Bronchial epithelial cell (primary cell): ENCODE results near the gene SIRT7. TPM values are rescaled to one million over a fixed set of nuclear protein-coding genes. Genes with fewer than 3 reads are reported as not detected.

Experiments used
- DNase-seq: peaks from one replicate; pipeline ENCODE4 v3.0.0-alpha.2; 2010; ENCODE audit warnings: low read depth
- FAIRE-seq: peaks from 2 replicates; lab custom pipeline; 2011; peaks lifted over from hg19 to GRCh38; lab: Jason Lieb, UNC
- H3K27me3 ChIP-seq: 2 replicates; pipeline ENCODE4 v1.5.1; 2011; ENCODE audit warnings: low read length; ENCODE audit not compliant: control insufficient read depth, insufficient read depth
- H3K36me3 ChIP-seq: 2 replicates; pipeline ENCODE4 v1.5.1; 2011; ENCODE audit warnings: low read length; ENCODE audit not compliant: control insufficient read depth, insufficient read depth
- H3K4me3 ChIP-seq: 2 replicates; pipeline ENCODE4 v1.5.1; 2011; ENCODE audit warnings: mild to moderate bottlenecking, low read depth, low read length, control low read depth
- total RNA-seq: library from RNA; depleted of rRNA; stranded (reverse); fragments of >200 nt; gene quantifications from 2 replicates; pipeline ENCODE4 v1.2.1, GENCODE V29; 2014
- TF ChIP-seq, protein P1 (sequence below): IDR thresholded peaks from 2 replicates; pipeline ENCODE4 v1.5.1; 2011; ENCODE audit warnings: mild to moderate bottlenecking, moderate library complexity, low read length, control low read depth, inconsistent platforms; ENCODE audit not compliant: insufficient read depth, severe bottlenecking

Gene SIRT7
- total RNA-seq, 1 donor from 2014 or later = 48.4 TPM

- peaks cover 44% of the 10 kb centered on the region for H3K36me3 ChIP-seq
- FAIRE-seq (no peak), DNase-seq (no peak)
Measured at GRCh38 chr17:81908793-81909192, 9.2 kb downstream of the SIRT7 start.

GRCh38 chr17:81907219-81908145, 10.5 kb downstream of the SIRT7 start:
- no peak overlapping the region for H3K4me3 ChIP-seq
- H3K36me3 ChIP-seq = peaks cover 35% of the 10 kb centered on the region
- TF ChIP-seq, protein P1, sequence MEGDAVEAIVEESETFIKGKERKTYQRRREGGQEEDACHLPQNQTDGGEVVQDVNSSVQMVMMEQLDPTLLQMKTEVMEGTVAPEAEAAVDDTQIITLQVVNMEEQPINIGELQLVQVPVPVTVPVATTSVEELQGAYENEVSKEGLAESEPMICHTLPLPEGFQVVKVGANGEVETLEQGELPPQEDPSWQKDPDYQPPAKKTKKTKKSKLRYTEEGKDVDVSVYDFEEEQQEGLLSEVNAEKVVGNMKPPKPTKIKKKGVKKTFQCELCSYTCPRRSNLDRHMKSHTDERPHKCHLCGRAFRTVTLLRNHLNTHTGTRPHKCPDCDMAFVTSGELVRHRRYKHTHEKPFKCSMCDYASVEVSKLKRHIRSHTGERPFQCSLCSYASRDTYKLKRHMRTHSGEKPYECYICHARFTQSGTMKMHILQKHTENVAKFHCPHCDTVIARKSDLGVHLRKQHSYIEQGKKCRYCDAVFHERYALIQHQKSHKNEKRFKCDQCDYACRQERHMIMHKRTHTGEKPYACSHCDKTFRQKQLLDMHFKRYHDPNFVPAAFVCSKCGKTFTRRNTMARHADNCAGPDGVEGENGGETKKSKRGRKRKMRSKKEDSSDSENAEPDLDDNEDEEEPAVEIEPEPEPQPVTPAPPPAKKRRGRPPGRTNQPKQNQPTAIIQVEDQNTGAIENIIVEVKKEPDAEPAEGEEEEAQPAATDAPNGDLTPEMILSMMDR = no peak
- H3K27me3 ChIP-seq = no peaks in the 10 kb centered on the region
- DNase-seq = no peak
- no peak for FAIRE-seq

More at GRCh38 chr17:81908793-81909192, 9.2 kb downstream of the SIRT7 start:
- H3K27me3 ChIP-seq = no peaks in the 10 kb centered on the region
- H3K4me3 ChIP-seq = no peak overlapping the region
- TF ChIP-seq, protein P1 = no peak

GRCh38 chr17:81906476-81907218, 11.3 kb downstream of the SIRT7 start:
- TF ChIP-seq, protein P1 = peak; percentile 32
- peaks cover 30% of the 10 kb centered on the region for H3K36me3 ChIP-seq
- no peak for FAIRE-seq

DNA sequence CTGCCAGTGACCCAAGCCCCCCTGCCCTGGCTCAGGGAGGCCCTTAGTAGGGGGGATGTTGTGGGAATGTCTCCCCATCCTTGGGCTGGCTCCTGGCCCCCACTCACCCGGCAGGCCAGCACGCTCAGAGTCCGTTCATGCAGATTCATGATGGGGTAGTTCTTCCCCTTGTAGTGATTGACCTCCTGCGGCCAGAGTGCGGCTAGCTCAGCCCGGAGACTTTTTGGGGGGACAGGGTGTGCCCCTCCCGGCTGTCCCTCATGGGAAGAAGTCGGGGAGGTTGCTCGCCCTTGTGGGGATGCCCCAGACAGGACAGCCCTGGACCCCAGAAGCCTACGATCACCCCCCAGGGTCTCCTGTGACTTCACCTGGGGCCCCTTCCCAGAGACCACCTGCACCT, 12.0 kb downstream of the SIRT7 start:
- no peaks in the 10 kb centered on the region for H3K27me3 ChIP-seq
- no peak for FAIRE-seq
- H3K4me3 ChIP-seq = no peak overlapping the region
- TF ChIP-seq, protein P1 = no peak
- DNase-seq = no peak
- H3K36me3 ChIP-seq = peaks cover 30% of the 10 kb centered on the region

More at GRCh38 chr17:81906476-81907218, 11.3 kb downstream of the SIRT7 start:
- Histone ChIP-seq H3K27me3 (no peaks in the 10 kb centered on the region), H3K4me3 (no peak overlapping the region)
- DNase-seq = no peak

- Histone ChIP-seq H3K4me3 (no peak overlapping the region), H3K36me3 (peaks cover 30% of the 10 kb centered on the region), H3K27me3 (no peaks in the 10 kb centered on the region)
- FAIRE-seq (no peak), DNase-seq (no peak)
- TF ChIP-seq, protein P1 = no peak
Measured at GRCh38 chr17:81905424-81905875, 12.5 kb downstream of the SIRT7 start.
